ENCODE measurements around the gene FAM118A.
"Not testable (repeated sequence)": the region's sequence is repeated elsewhere in the genome, so short reads cannot be mapped to it uniquely, and the experiment has no call there.

FAM118A gene

DNA sequence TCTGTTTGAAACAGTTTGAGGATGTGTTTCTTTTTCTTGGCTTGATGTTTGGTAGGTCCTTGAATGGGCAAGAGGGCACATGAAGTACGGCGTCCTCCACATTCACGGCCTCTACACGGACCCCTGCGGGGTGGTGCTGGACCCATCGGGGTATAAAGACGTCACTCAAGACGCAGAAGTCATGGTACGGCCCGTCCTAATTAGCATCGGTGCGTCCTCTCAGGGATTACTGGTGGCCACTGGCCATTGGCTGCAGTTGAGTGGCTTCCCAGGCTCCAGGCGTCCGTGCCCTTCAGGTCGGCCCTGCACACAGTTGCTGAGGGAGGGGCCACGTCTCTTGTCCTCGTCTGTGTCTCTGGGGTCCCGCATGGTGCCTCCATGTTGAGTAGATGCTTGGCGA lies 20.8 kb downstream of the FAM118A start:
- no peak for DNase-seq (ENCODE audit: low read depth)

DNA sequence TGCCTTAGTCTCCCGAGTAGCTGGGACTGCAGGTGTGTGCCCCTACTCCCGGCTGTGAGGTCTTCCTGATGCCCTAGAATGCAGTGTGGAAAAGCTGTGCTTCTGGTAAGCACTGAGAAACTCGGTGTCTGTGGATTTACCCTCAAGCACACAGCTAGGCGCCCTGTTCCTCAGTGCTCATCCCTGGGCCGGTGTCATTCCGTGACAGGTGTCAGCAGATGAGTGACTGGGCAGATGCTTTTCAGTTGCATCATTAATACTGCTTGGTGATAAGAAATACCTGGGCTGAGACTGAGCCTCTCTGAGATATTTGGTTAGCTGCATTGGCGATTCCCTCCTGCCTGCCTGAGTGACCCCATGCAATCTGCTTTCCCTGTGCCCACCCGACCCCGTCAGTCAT lies 21.8 kb downstream of the FAM118A start:
- no peak for DNase-seq (ENCODE audit: low read depth)

- DNase-seq (ENCODE audit: low read depth), result no peak
Observed at GRCh38 chr22:45332001-45332400, 22.3 kb downstream of the FAM118A start.

- DNase-seq (ENCODE audit: low read depth), result no peak
Observed at GRCh38 chr22:45334068-45334467, 24.3 kb downstream of the FAM118A start.

DNA sequence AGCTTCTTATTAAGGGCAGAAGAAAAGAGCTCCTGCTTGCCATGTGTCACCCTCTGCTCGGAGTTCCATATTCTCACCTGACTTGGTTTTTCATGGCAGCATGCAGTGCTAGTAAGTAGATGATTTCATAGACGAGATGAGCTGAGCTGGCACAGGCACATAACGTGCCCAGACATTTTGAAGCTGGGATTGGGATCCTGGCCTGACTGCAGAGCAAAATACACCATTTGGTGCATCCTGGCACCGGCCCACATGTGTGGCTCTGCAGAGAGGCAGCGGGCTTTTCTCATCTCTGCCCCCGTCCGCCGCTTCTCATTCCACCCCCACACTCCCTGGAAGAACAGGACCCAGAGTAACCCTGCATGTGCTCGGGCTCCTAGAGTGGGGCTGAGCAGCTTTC lies 24.8 kb downstream of the FAM118A start:
- no peak for DNase-seq (ENCODE audit: low read depth)

GRCh38 chr22:45335021-45335818 lies 25.5 kb downstream of the FAM118A start:
- no peak for DNase-seq (ENCODE audit: low read depth)

GRCh38 chr22:45335854-45336522 lies 26.3 kb downstream of the FAM118A start:
- no peak for DNase-seq (ENCODE audit: low read depth)

- DNase-seq (ENCODE audit: low read depth), result no peak
Observed at GRCh38 chr22:45336971-45337431, 27.3 kb downstream of the FAM118A start.

GRCh38 chr22:45337536-45337935 lies 27.8 kb downstream of the FAM118A start:
- no peak for DNase-seq (ENCODE audit: low read depth)

GRCh38 chr22:45338795-45339194 lies 29.1 kb downstream of the FAM118A start:
- DNase-seq (ENCODE audit: low read depth), result no peak

DNA sequence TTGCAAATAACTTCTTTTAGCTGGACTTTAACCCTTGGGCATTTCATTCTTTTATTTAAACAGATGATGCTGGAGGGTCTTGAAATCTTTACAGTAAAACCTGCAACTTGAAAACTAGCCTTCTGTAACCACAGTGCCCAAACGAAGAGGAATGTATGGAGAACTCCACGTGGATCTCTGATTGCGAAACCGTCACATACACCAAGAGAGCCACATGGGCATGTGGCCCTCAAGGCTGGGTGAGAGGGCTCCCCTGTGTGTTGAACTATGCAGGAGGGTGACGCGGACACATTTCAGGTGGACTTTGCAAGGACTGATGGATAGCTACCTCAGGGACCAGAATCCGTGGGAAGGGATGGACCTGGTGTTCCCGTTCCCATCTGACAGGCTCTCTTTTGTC lies 30.6 kb downstream of the FAM118A start:
- no peak for DNase-seq (ENCODE audit: low read depth)

- DNase-seq (ENCODE audit: low read depth), result no peak
Observed at GRCh38 chr22:45341498-45341897, 31.8 kb downstream of the FAM118A start.

DNA sequence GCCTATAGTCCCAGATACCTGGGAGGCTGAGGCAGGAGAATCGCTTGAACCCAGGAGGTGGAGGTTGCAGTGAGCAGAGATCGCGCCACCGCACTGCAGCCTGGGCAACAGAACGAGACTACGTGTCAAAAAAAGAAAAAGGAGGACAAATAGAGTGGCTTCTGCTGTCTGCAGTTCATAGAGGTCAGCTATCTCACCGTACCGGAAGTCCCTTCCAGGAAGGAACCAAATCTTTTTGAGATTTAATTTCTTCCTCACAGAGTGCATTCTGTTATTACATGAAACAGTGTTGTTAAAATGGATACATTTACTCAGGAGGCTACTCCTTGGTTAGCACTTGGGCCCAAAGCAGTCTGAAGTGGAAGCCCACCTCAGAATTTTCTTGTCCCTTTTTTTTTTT lies 33.4 kb downstream of the FAM118A start:
- DNase-seq (ENCODE audit: low read depth), result no peak

DNA sequence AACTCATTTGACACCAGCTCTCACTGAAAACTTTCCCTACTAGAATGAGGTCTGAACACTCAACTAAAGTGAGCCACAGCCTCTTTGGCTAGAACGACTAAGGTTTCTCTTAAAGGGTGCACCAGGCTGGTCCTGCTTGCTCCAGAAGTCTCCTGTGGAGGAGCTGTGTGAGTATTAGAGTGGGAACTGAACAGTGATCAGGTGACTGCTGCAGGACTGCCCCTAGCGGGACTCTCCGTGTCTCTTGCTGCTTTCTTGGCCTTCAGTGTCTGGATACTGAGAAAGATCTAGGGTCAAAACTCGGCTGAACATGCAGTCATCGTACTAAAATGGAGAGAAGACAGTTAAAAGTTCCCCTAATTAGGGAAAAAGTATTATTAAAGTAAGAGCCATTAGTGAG lies 34.6 kb downstream of the FAM118A start:
- DNase-seq (ENCODE audit: low read depth), result no peak

DNA sequence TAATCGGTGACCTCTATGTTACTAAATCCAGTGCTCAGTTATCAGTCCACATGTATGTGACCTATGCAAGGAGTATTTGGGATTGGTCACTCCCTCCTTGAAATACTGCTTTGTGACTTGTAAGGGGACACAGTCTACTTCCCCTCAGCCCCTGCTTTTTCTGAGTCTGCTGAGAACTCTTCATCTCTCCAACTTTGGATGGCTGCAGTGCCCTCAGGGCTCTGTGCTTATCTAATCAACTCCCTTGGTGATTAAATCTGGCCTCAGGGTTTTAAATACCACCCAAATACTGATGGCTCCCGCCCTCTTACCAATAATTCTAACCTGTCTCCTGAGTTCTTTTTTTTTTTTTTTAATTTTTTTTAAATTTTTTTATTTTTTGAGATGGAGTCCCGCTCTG lies 40.2 kb downstream of the FAM118A start:
- no peak for DNase-seq (ENCODE audit: low read depth)

DNA sequence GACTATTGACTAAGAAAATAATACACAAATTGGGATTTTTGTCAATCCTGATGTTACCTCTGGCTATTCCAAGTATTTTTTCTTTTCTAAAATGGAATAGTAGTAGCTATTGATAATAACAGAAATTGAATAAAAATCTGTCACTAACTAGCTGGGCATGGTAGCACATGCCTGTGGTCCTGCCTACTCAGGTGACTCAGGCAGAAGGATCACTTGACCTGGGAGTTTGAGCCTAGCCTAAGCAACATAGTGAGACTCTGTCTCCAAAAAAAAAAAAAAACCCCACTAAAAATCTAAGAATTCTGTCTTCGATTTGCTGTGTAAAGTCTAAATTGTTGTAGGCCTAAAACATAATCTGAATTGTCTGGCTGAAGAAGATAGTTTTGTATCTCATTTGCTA lies 42.2 kb downstream of the FAM118A start:
- no peak for DNase-seq (ENCODE audit: low read depth)

GRCh38 chr22:45352757-45353156 lies 43.0 kb downstream of the FAM118A start:
- not testable (repeated sequence) for DNase-seq (ENCODE audit: low read depth)

DNA sequence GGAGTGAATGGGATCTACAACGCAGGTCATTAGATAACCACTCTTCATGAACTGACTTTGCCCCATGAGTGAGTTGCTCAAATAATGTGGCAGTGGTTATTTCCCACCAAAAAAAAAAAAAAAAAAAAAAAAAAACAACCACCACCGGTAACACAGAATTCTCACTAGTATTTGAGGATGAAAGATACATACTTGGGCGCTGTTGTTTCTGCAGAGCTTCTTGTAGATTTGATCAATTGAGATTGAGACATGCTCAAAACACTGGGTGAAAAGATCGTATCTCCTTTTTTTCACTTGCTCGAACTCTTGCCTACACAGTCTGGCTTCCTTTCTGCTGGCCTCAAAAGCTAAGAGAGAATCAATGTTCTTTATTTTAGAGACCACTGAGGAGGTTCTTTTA lies 44.1 kb downstream of the FAM118A start:
- DNase-seq (ENCODE audit: low read depth), result no peak

GRCh38 chr22:45357490-45357889 lies 47.8 kb downstream of the FAM118A start:
- no peak for DNase-seq (ENCODE audit: low read depth)

GRCh38 chr22:45358127-45358526 lies 48.4 kb downstream of the FAM118A start:
- DNase-seq (ENCODE audit: low read depth), result no peak

DNA sequence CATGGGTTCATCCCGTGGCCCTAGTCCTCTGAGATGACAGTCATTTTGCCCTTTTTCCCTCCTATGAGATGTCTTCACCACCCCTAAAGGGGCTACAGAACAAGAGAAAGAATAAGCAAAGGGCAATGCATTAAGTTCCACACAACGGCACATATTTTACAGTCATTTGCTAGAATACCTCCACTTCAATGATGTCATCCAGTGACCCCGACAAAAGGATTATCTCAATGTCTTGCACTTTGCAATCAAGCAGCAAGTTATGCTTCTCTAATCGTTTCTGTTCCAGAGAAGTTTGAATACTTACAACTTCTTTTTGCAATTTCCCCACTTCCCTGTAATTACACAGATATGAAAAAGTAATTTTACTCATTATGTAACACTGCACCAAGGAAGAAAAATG lies 49.9 kb downstream of the FAM118A start:
- DNase-seq (ENCODE audit: low read depth), result no peak

DNA sequence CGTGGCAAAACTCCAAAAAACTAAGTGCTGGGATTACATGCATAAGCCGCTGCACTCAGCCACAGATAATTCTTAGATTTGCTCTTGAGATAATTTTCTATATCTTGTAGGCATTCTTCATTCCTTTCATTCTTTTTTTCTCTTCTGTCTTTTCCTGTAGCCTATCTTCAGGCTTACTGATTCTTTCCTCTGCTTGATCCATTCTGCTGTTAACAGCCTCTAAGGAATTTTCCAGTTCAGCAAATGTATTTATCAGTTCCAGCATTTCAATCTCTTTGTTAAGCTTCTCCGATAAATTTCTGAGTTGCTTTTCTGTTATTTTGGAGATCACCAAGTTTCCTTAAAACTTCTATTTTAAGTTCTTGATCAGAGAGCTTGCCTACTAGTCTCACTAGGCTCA lies 57.0 kb downstream of the FAM118A start:
- no peak for DNase-seq (ENCODE audit: low read depth)

DNA sequence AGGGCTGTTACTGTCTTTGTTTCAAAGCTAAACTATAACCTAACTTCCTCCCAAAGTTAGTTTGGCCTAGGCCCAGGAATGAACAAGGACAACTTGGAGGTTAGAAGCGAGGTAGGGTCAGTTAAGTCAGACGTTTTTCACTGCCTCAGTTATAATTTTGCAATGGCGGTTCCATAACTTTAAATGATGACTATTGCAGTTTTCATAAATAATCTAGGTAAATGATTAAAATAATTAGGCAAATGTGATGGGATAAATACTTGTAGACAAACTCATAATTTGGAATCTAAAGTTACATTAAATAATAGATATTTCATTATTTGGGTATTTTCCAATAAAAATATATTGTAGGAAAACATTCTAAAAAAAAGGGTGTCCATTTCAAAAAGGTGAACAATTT lies 63.9 kb downstream of the FAM118A start:
- DNase-seq (ENCODE audit: low read depth), result not testable (repeated sequence)

DNA sequence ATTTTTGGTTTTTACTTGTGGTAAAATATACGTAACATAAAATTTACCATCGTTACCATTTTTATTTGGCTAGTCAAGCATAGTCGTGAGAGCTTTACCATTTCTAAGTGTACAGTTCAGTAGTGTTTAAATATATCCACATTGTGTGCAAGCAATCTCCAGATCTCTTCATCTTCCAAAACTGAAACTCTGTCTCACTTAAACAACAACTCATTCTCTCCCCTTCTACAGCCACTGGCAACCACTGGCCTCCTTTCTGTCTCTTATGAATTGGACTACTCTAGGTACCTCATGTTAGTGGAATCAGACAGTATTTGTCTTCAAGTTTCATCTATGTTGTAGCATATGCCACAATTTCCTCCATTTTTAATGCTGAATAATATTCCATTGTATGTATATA lies 66.3 kb downstream of the FAM118A start:
- no peak for DNase-seq (ENCODE audit: low read depth)

Data from non-pigmented ciliary epithelial cell (primary cell).